ENCODE measurements around the gene ZNRF3. TPM values are rescaled to one million over a fixed set of nuclear protein-coding genes. Genes with fewer than 3 reads are reported as not detected.

The ZNRF3 gene
- total RNA-seq, 2 donors from 2014 or later: 7.9 to 11.5 TPM

DNA sequence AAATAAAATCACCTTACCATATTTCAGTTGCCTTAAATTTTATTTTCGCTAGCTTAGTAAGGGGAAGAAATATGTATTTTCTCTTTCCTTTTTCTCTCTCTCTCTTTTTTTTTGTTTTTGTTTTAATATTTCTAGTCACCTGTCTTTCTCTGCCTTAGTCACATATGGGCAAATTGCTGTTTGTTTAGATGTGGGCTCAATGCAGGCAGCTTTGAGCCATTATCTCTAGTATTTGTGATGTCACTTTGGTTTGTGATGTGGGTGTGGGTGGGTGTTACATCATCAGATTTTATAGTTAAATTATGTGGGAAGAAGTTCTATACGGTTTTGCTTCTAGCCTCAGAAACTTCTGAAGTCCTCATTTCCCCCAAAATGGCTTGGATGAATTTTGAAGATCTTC lies 178.4 kb downstream of the ZNRF3 start, which contains the start of gene C22orf31:
Gene C22orf31, minus strand, starts transcription at position 59 of the 400 bp plus-strand sequence. Its CDS starts 39 bp downstream, at position 20.
- H3K27ac ChIP-seq: no peak within 1 kb of the TSS
- no peak for DNase-seq (ENCODE audit: low spot score)
- TF ChIP-seq, protein P1, sequence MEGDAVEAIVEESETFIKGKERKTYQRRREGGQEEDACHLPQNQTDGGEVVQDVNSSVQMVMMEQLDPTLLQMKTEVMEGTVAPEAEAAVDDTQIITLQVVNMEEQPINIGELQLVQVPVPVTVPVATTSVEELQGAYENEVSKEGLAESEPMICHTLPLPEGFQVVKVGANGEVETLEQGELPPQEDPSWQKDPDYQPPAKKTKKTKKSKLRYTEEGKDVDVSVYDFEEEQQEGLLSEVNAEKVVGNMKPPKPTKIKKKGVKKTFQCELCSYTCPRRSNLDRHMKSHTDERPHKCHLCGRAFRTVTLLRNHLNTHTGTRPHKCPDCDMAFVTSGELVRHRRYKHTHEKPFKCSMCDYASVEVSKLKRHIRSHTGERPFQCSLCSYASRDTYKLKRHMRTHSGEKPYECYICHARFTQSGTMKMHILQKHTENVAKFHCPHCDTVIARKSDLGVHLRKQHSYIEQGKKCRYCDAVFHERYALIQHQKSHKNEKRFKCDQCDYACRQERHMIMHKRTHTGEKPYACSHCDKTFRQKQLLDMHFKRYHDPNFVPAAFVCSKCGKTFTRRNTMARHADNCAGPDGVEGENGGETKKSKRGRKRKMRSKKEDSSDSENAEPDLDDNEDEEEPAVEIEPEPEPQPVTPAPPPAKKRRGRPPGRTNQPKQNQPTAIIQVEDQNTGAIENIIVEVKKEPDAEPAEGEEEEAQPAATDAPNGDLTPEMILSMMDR (IDR thresholded peaks at IDR 0.05): no peak

DNA sequence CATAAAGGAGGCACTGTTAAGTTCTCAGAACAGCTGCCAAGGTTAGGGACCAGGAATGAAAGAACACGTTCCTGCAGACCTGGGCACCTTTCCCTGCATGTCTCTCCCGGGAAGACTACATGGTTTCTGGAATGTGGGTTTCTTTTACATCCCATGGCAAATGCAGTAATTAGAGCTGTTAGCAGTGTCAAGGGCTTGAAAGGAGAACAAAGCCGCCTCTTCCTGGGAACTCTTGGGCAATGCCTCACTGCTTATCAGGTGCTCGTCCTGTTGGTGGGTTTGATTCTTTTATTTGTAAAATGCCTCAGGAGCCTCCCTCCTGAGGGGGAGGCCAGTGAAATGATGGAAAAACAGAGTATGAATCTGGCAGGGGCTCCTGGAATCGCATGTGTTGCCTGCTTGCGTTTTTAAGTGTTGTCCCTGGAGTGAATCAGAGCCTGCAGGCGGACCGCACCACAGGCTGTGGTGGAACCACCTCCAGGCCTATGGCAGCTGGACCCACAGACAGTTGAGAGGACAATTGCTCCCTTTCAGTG lies 179.0 kb downstream of the ZNRF3 start:
- Histone ChIP-seq H3K36me3 (no peaks in the 10 kb centered on the region), H3K9me3 (no peaks in the 10 kb centered on the region), H3K4me1 (no peaks in the 10 kb centered on the region), H3K27me3 (no peaks in the 10 kb centered on the region), H3K27ac (no peak overlapping the region), H3K4me3 (no peak overlapping the region)
- DNase-seq (ENCODE audit: low spot score): no peak
- TF ChIP-seq, protein P1 (IDR thresholded peaks at IDR 0.05): no peak

More for the DNA sequence above, 178.4 kb downstream of the ZNRF3 start, which contains the start of gene C22orf31:
- H3K36me3 ChIP-seq: no peaks in the 10 kb centered on the region
- no peak within 1 kb of the TSS for H3K4me3 ChIP-seq
- no peaks in the 10 kb centered on the region for H3K27me3 ChIP-seq
- no peaks in the 10 kb centered on the region for H3K9me3 ChIP-seq
- no peaks in the 10 kb centered on the region for H3K4me1 ChIP-seq

DNA sequence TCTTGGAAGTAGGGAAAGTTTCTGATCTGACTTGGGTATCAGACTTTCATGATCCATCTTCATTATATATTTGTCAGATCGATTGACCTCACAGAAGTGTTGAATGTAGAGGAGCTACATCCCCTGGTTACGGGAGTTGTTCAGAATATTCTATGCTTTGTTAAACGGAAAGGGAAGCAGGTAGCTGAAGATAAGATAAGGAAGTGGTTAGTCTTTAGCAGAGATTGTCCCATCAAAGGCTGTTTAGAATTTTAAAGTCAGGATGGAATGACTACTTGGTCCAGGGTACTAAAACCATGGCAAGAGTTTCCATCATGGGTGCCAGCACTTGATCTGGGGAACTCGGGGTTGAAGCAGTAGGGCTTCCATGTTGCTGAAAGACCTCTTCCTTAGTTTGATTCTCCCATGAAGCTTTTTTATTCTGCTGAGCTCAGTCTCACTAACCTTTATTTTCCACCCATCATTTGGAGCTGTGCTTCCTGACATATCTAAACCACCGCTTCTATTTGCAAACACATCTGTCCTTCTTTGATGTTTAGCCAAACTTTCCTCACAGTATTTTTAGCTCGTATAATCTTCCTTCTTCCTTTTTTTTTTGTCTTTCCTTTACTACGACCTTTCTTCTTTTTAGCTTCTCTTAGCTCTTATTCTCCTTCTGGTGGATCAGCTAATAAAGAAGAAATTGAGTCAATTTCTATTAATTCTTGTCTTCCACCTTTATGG lies 182.3 kb downstream of the ZNRF3 start:
- Histone ChIP-seq H3K4me1 (no peaks in the 10 kb centered on the region), H3K27me3 (no peaks in the 10 kb centered on the region), H3K4me3 (no peak overlapping the region), H3K36me3 (no peaks in the 10 kb centered on the region), H3K9me3 (no peaks in the 10 kb centered on the region), H3K27ac (no peak overlapping the region)
- DNase-seq (ENCODE audit: low spot score): no peak
- TF ChIP-seq, protein P1 (IDR thresholded peaks at IDR 0.05): no peak

DNA sequence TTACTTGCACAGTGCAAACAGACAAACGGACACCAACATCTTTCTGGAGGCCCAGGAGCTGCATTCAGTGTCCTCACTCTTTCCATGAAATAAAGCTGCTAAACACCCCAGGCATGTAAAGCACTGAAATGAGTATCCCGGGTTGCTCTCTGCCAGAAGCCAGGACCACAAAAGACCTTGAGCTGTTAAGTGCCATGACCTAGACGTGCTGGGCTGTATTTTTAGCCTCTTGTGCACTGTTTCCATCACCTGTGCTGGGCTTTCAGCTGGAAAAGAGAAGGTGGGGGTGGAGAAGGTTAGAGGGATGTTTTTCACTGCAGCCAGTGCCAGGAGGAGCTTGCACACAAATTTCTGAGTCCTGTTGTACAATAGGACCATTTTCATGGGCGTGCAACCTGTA lies 186.1 kb downstream of the ZNRF3 start:
- DNase-seq (ENCODE audit: low spot score): no peak
- Histone ChIP-seq H3K36me3 (no peaks in the 10 kb centered on the region), H3K4me3 (no peak overlapping the region), H3K9me3 (no peaks in the 10 kb centered on the region), H3K27ac (no peak overlapping the region), H3K27me3 (no peaks in the 10 kb centered on the region), H3K4me1 (peaks cover 0 to 30% of the 10 kb centered on the region in 2 donors)
- TF ChIP-seq, protein P1 (IDR thresholded peaks at IDR 0.05): no peak

DNA sequence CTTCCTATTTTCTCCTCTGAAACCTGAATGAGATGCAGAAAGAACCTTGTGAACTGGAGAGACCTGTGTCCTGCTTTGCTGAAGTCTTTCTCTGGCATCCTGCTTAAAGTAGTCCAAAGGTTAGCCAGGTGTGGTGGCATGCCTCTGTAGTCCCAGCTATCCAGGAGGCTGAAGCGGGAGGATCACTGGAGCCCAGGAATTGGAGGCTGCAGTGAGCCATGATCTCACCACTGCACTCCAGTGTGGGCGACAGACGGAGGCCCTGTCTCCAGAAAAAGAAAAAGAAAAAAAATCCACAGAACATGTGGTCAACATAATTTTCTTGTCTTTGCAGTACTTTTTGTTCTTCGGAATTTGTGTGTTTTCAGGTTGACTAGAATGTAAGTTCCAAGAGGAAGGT lies 187.1 kb downstream of the ZNRF3 start:
- H3K9me3 ChIP-seq: no peaks in the 10 kb centered on the region
- DNase-seq (ENCODE audit: low spot score): no peak
- TF ChIP-seq, protein P1 (IDR thresholded peaks at IDR 0.05): no peak
- no peak overlapping the region for H3K4me3 ChIP-seq
- H3K4me1 ChIP-seq: peaks cover 0 to 38% of the 10 kb centered on the region in 2 donors
- H3K36me3 ChIP-seq: no peaks in the 10 kb centered on the region
- H3K27ac ChIP-seq: no peak overlapping the region
- H3K27me3 ChIP-seq: no peaks in the 10 kb centered on the region

Measured in right atrium auricular region (tissue), 2 donors.